ENCODE results near the gene ANKRD6. TPM values are rescaled to one million over a fixed set of nuclear protein-coding genes. Genes with fewer than 3 reads are reported as not detected.
A peak's percentile ranks its signal among the peaks of the same experiment; 100 is the strongest.

ANKRD6 gene
- total RNA-seq, 1 donor from 2014 or later = 13.5 TPM

DNA sequence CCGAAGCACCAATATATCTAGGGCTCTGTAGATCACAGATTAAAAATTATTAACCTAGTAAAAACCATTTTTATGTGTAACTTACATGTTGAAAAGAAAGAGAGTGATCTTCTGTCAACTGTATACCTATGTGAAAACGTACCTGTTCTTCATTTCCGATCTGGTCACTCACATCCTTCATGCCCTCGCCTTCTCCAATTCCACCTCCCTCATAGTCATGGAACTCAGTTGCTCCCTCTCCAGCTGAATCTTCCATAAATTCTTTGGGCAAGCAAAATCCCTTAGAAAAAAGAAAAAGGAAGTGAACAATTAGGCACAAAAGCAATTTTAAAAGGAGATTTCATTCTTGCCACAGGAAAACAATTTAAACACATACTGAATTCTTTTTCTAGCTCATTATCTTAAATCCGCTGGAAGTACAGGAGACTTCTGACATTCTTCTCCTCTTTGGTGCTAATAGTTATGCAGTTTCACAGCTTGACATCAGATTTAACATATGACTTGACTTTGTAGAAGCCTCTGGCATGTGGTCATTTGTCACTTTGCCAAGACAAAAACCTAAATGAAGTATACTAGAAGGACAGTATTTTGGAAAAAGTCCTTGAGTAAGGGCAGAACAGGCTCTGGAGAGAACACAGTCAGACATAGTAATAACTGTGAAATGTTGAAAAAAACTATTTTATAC, 235.1 kb downstream of the ANKRD6 start:
- H3K4me3 ChIP-seq (ENCODE audit: insufficient read depth, low read depth, low read length) = no peak overlapping the region
- H3K79me2 ChIP-seq (ENCODE audit: insufficient read depth, low read length) = no peaks in the 10 kb centered on the region
- FAIRE-seq (no peak), DNase-seq (ENCODE audit: low read depth) (peak; percentile 52)
- H3K27ac Mint-ChIP-seq (ENCODE audit: unreplicated experiment) = no peak overlapping the region
- no peak overlapping the region for H3K27ac ChIP-seq (ENCODE audit: low read depth, low read length)
- H3K36me3 ChIP-seq (ENCODE audit: insufficient read depth, low read length) = peaks cover 47% of the 10 kb centered on the region
- H3K4me1 ChIP-seq (ENCODE audit: insufficient read depth, low read length) = peaks cover 11% of the 10 kb centered on the region
- no peaks in the 10 kb centered on the region for H3K27me3 Mint-ChIP-seq (ENCODE audit: low read depth, unreplicated experiment)
- no peaks in the 10 kb centered on the region for H3K27me3 ChIP-seq (ENCODE audit: insufficient read depth, low read length)
- peaks cover 14% of the 10 kb centered on the region for H3K36me3 Mint-ChIP-seq (ENCODE audit: low read depth, unreplicated experiment)
- no peaks in the 10 kb centered on the region for H3K9me3 Mint-ChIP-seq (ENCODE audit: unreplicated experiment)
- peak overlapping the region; percentile 3 for H3K4me2 ChIP-seq (ENCODE audit: low read length)
- no peak overlapping the region for H3K4me3 Mint-ChIP-seq (ENCODE audit: unreplicated experiment)
- H3K9me3 ChIP-seq (ENCODE audit: insufficient read depth, low read depth, low read length) = no peaks in the 10 kb centered on the region
- no peak for TF ChIP-seq EZH2 (IDR thresholded peaks at IDR 0.05; ENCODE audit: insufficient read depth, low read length)
- TF ChIP-seq, protein P1, sequence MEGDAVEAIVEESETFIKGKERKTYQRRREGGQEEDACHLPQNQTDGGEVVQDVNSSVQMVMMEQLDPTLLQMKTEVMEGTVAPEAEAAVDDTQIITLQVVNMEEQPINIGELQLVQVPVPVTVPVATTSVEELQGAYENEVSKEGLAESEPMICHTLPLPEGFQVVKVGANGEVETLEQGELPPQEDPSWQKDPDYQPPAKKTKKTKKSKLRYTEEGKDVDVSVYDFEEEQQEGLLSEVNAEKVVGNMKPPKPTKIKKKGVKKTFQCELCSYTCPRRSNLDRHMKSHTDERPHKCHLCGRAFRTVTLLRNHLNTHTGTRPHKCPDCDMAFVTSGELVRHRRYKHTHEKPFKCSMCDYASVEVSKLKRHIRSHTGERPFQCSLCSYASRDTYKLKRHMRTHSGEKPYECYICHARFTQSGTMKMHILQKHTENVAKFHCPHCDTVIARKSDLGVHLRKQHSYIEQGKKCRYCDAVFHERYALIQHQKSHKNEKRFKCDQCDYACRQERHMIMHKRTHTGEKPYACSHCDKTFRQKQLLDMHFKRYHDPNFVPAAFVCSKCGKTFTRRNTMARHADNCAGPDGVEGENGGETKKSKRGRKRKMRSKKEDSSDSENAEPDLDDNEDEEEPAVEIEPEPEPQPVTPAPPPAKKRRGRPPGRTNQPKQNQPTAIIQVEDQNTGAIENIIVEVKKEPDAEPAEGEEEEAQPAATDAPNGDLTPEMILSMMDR (IDR thresholded peaks at IDR 0.05; ENCODE audit: insufficient read depth, low read depth, low read length) = no peak
- H2AFZ ChIP-seq (ENCODE audit: low read depth, low read length) = no peak overlapping the region
- peaks cover 9% of the 10 kb centered on the region for H3K4me1 Mint-ChIP-seq (ENCODE audit: low read depth, unreplicated experiment)
- H4K20me1 ChIP-seq (ENCODE audit: insufficient read depth, low read length) = no peaks in the 10 kb centered on the region
- H3K9ac ChIP-seq (ENCODE audit: low read length) = no peak overlapping the region

DNA sequence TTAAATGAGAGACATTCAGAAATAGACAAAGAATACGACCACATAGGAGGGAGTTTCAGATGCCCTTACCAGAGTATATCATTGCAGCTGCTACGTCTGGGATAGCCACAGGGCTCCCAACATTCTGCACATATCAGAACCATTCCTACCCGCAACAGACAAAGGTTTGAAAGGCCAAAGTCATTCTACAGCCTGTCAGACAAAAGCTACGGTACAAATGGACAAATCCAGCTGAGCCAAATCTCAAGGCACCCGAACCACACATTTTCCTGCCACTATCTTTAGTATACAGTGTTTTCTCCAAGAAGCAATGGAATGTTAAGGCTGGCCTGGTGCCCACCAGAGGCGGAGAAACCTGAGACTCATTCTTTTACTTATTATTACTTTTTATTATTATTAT, 236.1 kb downstream of the ANKRD6 start:
- FAIRE-seq (no peak), DNase-seq (ENCODE audit: low read depth) (peak; percentile 40)
- Histone ChIP-seq H3K27me3 (ENCODE audit: insufficient read depth, low read length) (no peaks in the 10 kb centered on the region), H3K4me3 (ENCODE audit: insufficient read depth, low read depth, low read length) (no peak overlapping the region), H3K4me2 (ENCODE audit: low read length) (no peak overlapping the region), H3K9me3 (ENCODE audit: insufficient read depth, low read depth, low read length) (no peaks in the 10 kb centered on the region), H3K79me2 (ENCODE audit: insufficient read depth, low read length) (no peaks in the 10 kb centered on the region), H4K20me1 (ENCODE audit: insufficient read depth, low read length) (no peaks in the 10 kb centered on the region), H3K4me1 (ENCODE audit: insufficient read depth, low read length) (peaks cover 11% of the 10 kb centered on the region), H3K9ac (ENCODE audit: low read length) (no peak overlapping the region), H2AFZ (ENCODE audit: low read depth, low read length) (no peak overlapping the region), H3K36me3 (ENCODE audit: insufficient read depth, low read length) (peaks cover 47% of the 10 kb centered on the region), H3K27ac (ENCODE audit: low read depth, low read length) (no peak overlapping the region)
- Mint-ChIP-seq H3K9me3 (ENCODE audit: unreplicated experiment) (no peaks in the 10 kb centered on the region), H3K4me1 (ENCODE audit: low read depth, unreplicated experiment) (peaks cover 9% of the 10 kb centered on the region), H3K27me3 (ENCODE audit: low read depth, unreplicated experiment) (no peaks in the 10 kb centered on the region), H3K36me3 (ENCODE audit: low read depth, unreplicated experiment) (peaks cover 10% of the 10 kb centered on the region), H3K27ac (ENCODE audit: unreplicated experiment) (no peak overlapping the region), H3K4me3 (ENCODE audit: unreplicated experiment) (no peak overlapping the region)
- TF ChIP-seq, protein P1 (IDR thresholded peaks at IDR 0.05; ENCODE audit: insufficient read depth, low read depth, low read length) = no peak
- TF ChIP-seq EZH2 (IDR thresholded peaks at IDR 0.05; ENCODE audit: insufficient read depth, low read length) = no peak

GRCh38 chr6:89670935-89671565, 238.1 kb downstream of the ANKRD6 start:
- no peaks in the 10 kb centered on the region for H3K9me3 Mint-ChIP-seq (ENCODE audit: unreplicated experiment)
- Histone ChIP-seq H3K27ac (ENCODE audit: low read depth, low read length) (no peak overlapping the region), H3K27me3 (ENCODE audit: insufficient read depth, low read length) (no peaks in the 10 kb centered on the region), H4K20me1 (ENCODE audit: insufficient read depth, low read length) (no peaks in the 10 kb centered on the region), H3K4me1 (ENCODE audit: insufficient read depth, low read length) (peaks cover 11% of the 10 kb centered on the region), H3K9ac (ENCODE audit: low read length) (no peak overlapping the region), H2AFZ (ENCODE audit: low read depth, low read length) (no peak overlapping the region), H3K4me2 (ENCODE audit: low read length) (no peak overlapping the region), H3K9me3 (ENCODE audit: insufficient read depth, low read depth, low read length) (no peaks in the 10 kb centered on the region), H3K79me2 (ENCODE audit: insufficient read depth, low read length) (no peaks in the 10 kb centered on the region), H3K36me3 (ENCODE audit: insufficient read depth, low read length) (peaks cover 50% of the 10 kb centered on the region), H3K4me3 (ENCODE audit: insufficient read depth, low read depth, low read length) (no peak overlapping the region)
- H3K4me3 Mint-ChIP-seq (ENCODE audit: unreplicated experiment) = no peak overlapping the region
- no peak for DNase-seq (ENCODE audit: low read depth)
- peaks cover 16% of the 10 kb centered on the region for H3K36me3 Mint-ChIP-seq (ENCODE audit: low read depth, unreplicated experiment)
- no peaks in the 10 kb centered on the region for H3K27me3 Mint-ChIP-seq (ENCODE audit: low read depth, unreplicated experiment)
- TF ChIP-seq, protein P1 (IDR thresholded peaks at IDR 0.05; ENCODE audit: insufficient read depth, low read depth, low read length) = no peak
- no peak for TF ChIP-seq EZH2 (IDR thresholded peaks at IDR 0.05; ENCODE audit: insufficient read depth, low read length)
- FAIRE-seq = no peak
- peaks cover 9% of the 10 kb centered on the region for H3K4me1 Mint-ChIP-seq (ENCODE audit: low read depth, unreplicated experiment)
- H3K27ac Mint-ChIP-seq (ENCODE audit: unreplicated experiment) = no peak overlapping the region

All from astrocyte (in vitro differentiated cells and primary cell).